GM19043 (cell line): ENCODE results near the gene EXOC6.

ENCODE experiments used
- ATAC-seq: cut with Tn5 transposase; IDR thresholded peaks from one replicate; pipeline ENCODE4 v1.9.1; 2021; ENCODE audit warnings: low read depth; ENCODE audit not compliant: unreplicated experiment

Gene EXOC6

GRCh38 chr10:92995509-92995908 lies 147.2 kb downstream of the EXOC6 start:
- no peak for ATAC-seq

DNA sequence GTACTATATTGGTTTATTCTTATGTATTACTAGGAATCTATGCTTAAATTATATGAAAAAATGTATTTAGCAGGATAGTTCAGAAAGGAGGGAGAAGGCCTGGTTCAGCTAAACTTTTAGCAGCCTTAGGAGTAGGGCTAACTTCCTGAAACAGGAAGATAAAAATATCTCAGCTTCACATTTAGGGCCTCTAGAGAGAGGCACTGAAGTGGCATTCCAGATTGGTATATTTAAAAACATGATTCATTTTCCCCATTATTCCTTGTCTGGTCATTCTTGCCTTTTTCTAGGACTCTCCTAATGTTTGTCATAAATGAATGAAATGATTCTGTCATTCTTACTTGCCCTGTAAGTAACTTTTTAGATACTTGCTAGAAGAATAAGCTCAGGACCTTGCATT lies 149.3 kb downstream of the EXOC6 start:
- ATAC-seq = no peak

- no peak for ATAC-seq
These were observed 150.9 kb downstream of the EXOC6 start for GRCh38 chr10:92999191-92999590.

DNA sequence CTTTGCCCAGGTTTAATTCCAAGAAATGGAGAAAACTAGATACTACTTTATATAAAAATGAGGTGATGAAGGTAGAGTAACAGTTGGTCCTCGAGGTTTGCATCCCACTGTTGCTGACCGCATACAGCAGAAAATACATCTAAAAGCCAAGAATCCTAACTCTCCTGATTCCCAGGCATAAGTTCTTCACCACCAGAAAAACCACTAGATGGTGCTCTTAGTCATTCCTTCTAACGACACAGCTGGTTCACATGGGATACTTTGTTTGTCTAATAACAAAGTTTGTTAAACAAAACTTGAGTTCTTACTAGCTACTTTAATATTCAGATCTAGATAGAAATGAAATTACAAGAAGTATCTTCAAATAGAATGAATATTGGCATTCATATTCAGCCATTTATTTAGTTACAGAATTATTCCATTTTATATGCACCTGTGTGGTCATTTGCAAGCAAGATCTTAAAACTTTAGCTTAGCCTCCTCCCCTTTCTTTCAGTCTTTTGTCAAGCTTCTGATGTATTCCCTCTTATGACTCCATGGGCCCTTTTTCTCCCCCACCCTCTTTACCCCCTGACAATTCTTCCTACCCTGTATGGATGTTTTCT lies 158.2 kb downstream of the EXOC6 start:
- no peak for ATAC-seq

DNA sequence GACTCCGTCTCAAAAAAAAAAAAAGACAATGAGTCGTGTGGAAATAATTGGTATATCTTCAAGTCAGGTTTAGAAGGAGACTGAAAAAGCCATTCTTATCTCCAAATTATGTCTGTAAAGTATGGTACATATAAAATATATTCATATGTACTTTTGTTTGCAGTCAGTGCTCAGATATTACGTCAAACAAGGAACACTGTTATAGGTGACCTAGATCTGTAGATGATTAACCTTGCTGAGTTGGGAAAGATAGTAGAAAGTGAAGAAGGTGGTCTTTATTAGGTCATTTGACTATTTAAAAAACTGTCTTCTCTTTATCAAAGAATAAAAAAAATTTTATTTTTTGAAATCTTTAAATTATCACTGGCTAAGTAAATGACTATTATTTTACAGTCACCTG lies 167.4 kb downstream of the EXOC6 start:
- no peak for ATAC-seq

GRCh38 chr10:93023013-93023650 lies 174.8 kb downstream of the EXOC6 start:
- no peak for ATAC-seq

- no peak for ATAC-seq
These were observed 177.8 kb downstream of the EXOC6 start for GRCh38 chr10:93026072-93026471.

DNA sequence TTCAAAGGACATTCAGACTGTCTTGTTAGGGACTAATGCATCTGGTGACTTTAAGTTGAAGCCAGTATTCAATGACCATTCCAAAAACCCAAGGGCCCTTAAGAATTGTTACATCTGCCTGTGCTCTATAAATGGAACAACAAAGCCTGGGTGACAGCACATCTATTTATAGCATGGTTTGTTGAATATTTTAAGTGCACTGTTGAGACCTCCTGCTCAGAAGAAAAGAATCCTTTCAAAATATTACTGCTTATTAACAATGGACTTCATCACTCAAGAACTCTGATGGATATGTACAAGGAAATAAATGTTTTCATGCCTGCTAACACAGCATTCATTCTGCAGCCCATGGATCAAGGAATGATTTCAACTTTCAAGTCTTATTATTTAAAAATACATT lies 179.2 kb downstream of the EXOC6 start:
- ATAC-seq = no peak

- no peak for ATAC-seq
These were observed 180.6 kb downstream of the EXOC6 start for GRCh38 chr10:93028883-93029282.

DNA sequence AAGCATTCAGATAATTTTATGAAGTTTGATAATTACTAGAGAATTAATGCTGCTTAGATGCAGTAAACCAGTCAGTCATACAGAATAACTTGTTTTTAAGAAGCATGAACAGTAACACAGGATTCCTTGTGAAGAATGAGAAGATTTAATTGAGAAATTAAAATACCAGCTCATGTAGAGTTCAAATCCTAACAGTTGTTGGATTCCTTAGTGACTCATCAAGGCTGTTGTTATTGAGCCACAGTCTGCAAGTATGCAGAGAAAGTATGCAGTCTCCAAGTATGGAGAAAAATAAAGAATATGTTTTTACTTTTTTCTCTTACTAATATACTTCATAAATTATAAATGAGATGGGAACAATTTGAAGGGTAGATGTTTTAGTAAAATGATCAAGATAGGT lies 182.1 kb downstream of the EXOC6 start:
- ATAC-seq = no peak

- no peak for ATAC-seq
These were observed 183.9 kb downstream of the EXOC6 start for GRCh38 chr10:93032105-93032808.

GRCh38 chr10:93032809-93033137 lies 184.5 kb downstream of the EXOC6 start:
- ATAC-seq = no peak

GRCh38 chr10:93034426-93034825 lies 186.1 kb downstream of the EXOC6 start:
- no peak for ATAC-seq

DNA sequence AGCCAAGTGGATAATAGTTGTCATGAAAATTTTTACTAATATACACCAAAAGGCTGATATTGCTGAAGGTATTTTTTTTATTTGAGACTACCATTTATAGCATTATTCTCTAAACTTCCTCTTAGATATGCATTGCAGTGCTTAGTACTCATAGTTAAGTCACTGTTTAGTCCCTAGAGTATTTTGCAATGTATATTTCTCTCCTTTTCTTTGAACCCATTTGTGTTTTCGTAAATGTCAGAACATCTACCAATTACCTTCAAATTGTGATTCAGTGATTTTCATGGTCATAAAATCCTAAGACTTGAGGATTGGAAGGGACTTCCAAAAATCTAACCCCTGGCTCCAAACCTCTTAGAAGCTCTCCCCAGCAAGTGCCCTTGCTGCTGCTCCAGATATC lies 190.8 kb downstream of the EXOC6 start:
- no peak for ATAC-seq

DNA sequence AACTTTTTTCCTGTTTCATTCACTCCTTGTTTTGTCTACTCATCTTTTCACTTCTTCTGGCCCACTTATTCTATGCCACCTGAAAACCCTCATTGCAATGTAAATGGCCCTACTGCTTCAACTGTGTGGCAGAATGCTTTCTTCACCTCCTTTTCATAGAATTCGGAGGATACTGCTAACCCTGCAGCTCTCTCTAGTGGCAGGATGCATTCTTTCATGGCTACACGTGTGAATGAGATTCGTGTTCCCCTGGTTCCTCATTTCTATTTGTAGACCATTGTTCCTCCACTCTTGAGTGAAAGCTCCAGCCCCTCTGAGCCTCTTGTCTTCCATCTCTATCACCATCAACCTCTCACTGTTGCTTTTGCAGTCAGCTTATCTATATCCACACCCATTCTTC lies 191.4 kb downstream of the EXOC6 start:
- peak; percentile 61 for ATAC-seq

DNA sequence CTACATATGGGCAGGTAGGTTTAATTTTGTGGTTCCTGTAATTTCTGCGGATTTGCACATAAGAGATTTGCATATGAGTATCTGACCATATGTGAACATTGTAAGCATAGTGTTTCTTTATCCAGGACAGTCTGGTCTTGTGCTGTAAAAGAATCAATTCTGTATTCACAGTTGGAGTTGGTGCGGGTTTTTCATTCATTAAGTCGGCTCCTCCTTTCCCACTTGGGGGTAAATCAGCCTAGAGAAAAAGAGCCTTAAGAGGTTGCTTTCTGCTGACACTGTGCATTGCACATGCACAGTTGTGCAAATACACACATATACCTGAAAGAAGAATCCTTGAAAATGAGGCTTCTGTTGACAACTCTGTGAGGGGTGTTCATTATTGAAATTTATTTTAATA lies 206.2 kb downstream of the EXOC6 start:
- ATAC-seq = no peak

GRCh38 chr10:93058139-93058538 lies 209.8 kb downstream of the EXOC6 start:
- ATAC-seq = no peak

DNA sequence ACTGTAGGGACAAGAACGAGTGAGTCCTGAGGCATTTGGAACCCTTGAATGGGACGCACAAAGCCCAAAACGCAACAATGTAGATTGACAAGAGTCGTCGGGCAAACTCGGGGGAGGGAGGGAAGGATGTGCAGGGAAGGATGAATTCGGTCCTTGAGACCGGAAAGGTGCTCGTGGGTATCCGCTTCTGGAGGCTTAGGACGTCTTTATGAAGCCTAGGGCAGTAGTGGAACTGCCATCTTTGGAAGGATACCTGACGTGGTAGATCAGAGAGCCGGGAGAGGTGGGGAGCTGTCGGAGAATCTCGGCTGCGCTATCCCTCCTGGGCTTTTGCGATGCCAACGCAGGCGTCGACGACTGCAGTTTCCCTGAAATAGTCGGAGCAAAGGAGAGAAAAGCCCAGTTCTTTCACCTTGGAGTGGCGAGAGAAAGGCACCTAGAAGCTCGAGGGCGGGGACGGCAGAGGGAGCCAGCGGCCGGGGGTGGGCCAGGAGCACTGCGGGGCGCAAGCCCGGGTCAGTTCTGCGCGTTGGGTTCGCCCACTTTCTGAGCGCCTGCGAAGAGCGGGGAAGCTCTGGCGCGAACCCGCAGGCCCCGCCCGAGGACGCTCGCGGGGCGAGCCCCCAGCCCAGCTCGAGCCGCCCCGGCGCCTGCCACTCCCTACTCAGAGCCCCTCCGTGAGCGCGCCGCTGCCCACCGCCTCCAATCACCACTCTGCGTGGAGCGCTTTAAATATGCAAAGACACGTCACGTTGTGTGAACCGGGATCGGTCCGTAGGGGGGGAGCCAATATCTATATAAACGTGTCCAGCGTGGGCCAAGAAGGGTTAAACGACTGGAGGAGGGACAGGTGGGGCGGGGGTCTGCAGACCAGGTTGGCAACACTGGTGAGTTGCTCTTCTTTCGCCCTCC lies 211.9 kb downstream of the EXOC6 start, which contains the start of gene CYP26C1:
TSS of gene CYP26C1 (plus strand) at position 824 of the 912 bp plus-strand sequence. CDS start 466 bp downstream, outside the sequence.
- no peak for ATAC-seq

- ATAC-seq = no peak
These were observed 212.7 kb downstream of the EXOC6 start for GRCh38 chr10:93060887-93061593.
